ENCODE measurements around the gene FCGR3A.

Gene FCGR3A

GRCh38 chr1:161499099-161500039 lies 50.2 kb downstream of the FCGR3A start:
- no peak for DNase-seq

- no peak for DNase-seq
Measured at GRCh38 chr1:161498646-161499045, 51.0 kb downstream of the FCGR3A start.

- no peak for DNase-seq
Measured at GRCh38 chr1:161497961-161498360, 51.7 kb downstream of the FCGR3A start.

GRCh38 chr1:161495490-161495889 lies 54.1 kb downstream of the FCGR3A start:
- DNase-seq, result no peak

- no peak for DNase-seq
Measured at GRCh38 chr1:161494091-161494735, 55.4 kb downstream of the FCGR3A start.

GRCh38 chr1:161492827-161493226 lies 56.8 kb downstream of the FCGR3A start:
- DNase-seq, result no peak

Data from bone marrow (tissue), 2 donors.